ENCODE measurements around the gene ITPRID2. TPM values are rescaled to one million over a fixed set of nuclear protein-coding genes. Genes with fewer than 3 reads are reported as not detected.

ITPRID2 gene
- total and polyA plus RNA-seq, 2 of the 8 experiments (the other 6 are each of a cell fraction or from before 2014, with no cell fraction given), result 1.9 to 12.6 TPM

- H2BK20ac ChIP-seq (ENCODE audit: low read length), result no peak overlapping the region
- no peaks in the 10 kb centered on the region for H3K79me2 ChIP-seq (ENCODE audit: control insufficient read depth in 1 of 2, insufficient read depth in 2 of 2, low read length in 2 of 2)
- no peak overlapping the region for H2BK120ac ChIP-seq (replicated peaks; ENCODE audit: low read depth, low read length)
- H3K4me3 ChIP-seq (ENCODE audit: extremely low read depth in 1 of 4, insufficient read depth in 2 of 4, low read depth in 3 of 4, low read length in 4 of 4), result no peak overlapping the region
- CTCF ChIA-PET (ENCODE audit: partially characterized antibody), result interaction anchor here (0.7 to 2.3 kb wide), 10 partner anchors 10 to 901 kb away, joined by 3 to 18 read pairs (median 4); no protein-coding TSS in a partner anchor
- no peak overlapping the region for H3K27ac ChIP-seq (ENCODE audit: low read depth, low read length)
- no peak overlapping the region for H3K18ac ChIP-seq (ENCODE audit: extremely low read depth, low read length)
- H3K4ac ChIP-seq (replicated peaks; ENCODE audit: insufficient read length, low read depth, low read length), result no peak overlapping the region
- no peak overlapping the region for H3K9ac ChIP-seq (replicated peaks in 1 of 4; ENCODE audit: extremely low read depth in 1 of 4, low read depth in 3 of 4, low read length in 3 of 4)
- H3K23me2 ChIP-seq (ENCODE audit: low read depth, low read length), result no peaks in the 10 kb centered on the region
- H3K4me1 ChIP-seq (replicated peaks in 1 of 4; ENCODE audit: control insufficient read depth in 3 of 4, insufficient read depth in 4 of 4, low read length in 3 of 4), result no peaks in the 10 kb centered on the region
- H3K56ac ChIP-seq (replicated peaks; ENCODE audit: insufficient read length, low read depth, low read length), result no peak overlapping the region
- no peaks in the 10 kb centered on the region for H3K36me3 ChIP-seq (ENCODE audit: control insufficient read depth in 2 of 4, insufficient read depth in 4 of 4, low read length in 3 of 4)
- no peak overlapping the region for H3K23ac ChIP-seq (ENCODE audit: insufficient read length)
- no peak overlapping the region for H3K14ac ChIP-seq (ENCODE audit: insufficient read length)
- H4K20me1 ChIP-seq (replicated peaks in 1 of 2; ENCODE audit: control insufficient read depth in 1 of 2, insufficient read depth in 2 of 2, low read length in 2 of 2), result no peaks in the 10 kb centered on the region
- H3K27me3 ChIP-seq (replicated peaks in 1 of 4; ENCODE audit: control insufficient read depth in 3 of 4, extremely low read depth in 1 of 4, insufficient read depth in 3 of 4, low read length in 3 of 4), result no peaks in the 10 kb centered on the region
- DNase-seq (ENCODE audit: low read depth in 1 of 2, low spot score in 2 of 2) (no peak), FAIRE-seq (no peak)
- H2BK15ac ChIP-seq (ENCODE audit: low read length), result no peak overlapping the region
- H2BK5ac ChIP-seq (ENCODE audit: low read depth, low read length), result no peak overlapping the region
- H3K4me2 ChIP-seq (ENCODE audit: insufficient read depth in 1 of 2, low read depth in 2 of 2, low read length in 2 of 2), result no peak overlapping the region
- no peak for TF ChIP-seq MAX (IDR thresholded peaks at IDR 0.05)
- TF ChIP-seq EZH2 (IDR thresholded peaks at IDR 0.05; ENCODE audit: low read depth, low read length, severe bottlenecking), result no peak
- no peak for TF ChIP-seq BCL11A (IDR thresholded peaks at IDR 0.05; ENCODE audit: low read depth in 2 of 2, low read length in 2 of 2)
- TF ChIP-seq, protein P1, sequence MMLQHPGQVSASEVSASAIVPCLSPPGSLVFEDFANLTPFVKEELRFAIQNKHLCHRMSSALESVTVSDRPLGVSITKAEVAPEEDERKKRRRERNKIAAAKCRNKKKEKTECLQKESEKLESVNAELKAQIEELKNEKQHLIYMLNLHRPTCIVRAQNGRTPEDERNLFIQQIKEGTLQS (IDR thresholded peaks at IDR 0.05; ENCODE audit: insufficient read depth, low read depth, low read length), result no peak
- TF ChIP-seq SRF (IDR thresholded peaks at IDR 0.05; ENCODE audit: low read depth, low read length), result no peak
- no peak for TF ChIP-seq GTF2F1 (IDR thresholded peaks at IDR 0.05; ENCODE audit: borderline replicate concordance, low read depth, low read length)
- no peak for TF ChIP-seq MAFK (IDR thresholded peaks at IDR 0.05; ENCODE audit: low read depth, low read length)
- POLR2A ChIA-PET (ENCODE audit: partially characterized antibody), result no interaction called here
- H4K8ac ChIP-seq (ENCODE audit: extremely low read depth, insufficient read depth, low read length), result no peak overlapping the region
- no peak overlapping the region for H4K5ac ChIP-seq (ENCODE audit: insufficient read length, low read depth, low read length)
- 95% methylated on average over 3 of the region's 3 CpGs; no CpG with 5 or more reads in 1 of the 2 experiments for WGBS, 2 experiments (ENCODE audit: extremely low coverage in 1 of 2, insufficient coverage in 1 of 2, insufficient read length in 1 of 2, insufficient replicate concordance in 2 of 2, low coverage in 1 of 2, low lambda C conversion rate in 2 of 2, missing lambda C conversion rate in 1 of 2)
- no peak overlapping the region for H4K91ac ChIP-seq (replicated peaks; ENCODE audit: insufficient read length, low read length)
- no peaks in the 10 kb centered on the region for H3K79me1 ChIP-seq (ENCODE audit: low read depth, low read length)
- no peaks in the 10 kb centered on the region for H3K9me3 ChIP-seq (ENCODE audit: insufficient read depth in 2 of 2, low read depth in 1 of 2, low read length in 1 of 2)
- H2AK5ac ChIP-seq (ENCODE audit: low read depth, low read length), result no peak overlapping the region
- H2BK12ac ChIP-seq (ENCODE audit: low read depth, low read length), result no peak overlapping the region
- H2AFZ ChIP-seq (ENCODE audit: low read length), result no peak overlapping the region
Measured at GRCh38 chr2:181971032-181971431, 79.5 kb downstream of the ITPRID2 start.

Measured in H1 (cell line).